Esophagus squamous epithelium (tissue), 5 donors: ENCODE results near the gene CD160. TPM values are rescaled to one million over a fixed set of nuclear protein-coding genes. Genes with fewer than 3 reads are reported as not detected.

Source experiments
- DNase-seq: peaks from one replicate; lab custom pipeline; 2025; lab: John Stamatoyannopoulos, UW
- H3K27ac ChIP-seq, 4 donors: fragments of 200-600 bp; sonication (generic); one replicate each; pipeline ENCODE4 v1.5.1; 2016 to 2019; ENCODE audit warnings: mild to moderate bottlenecking in 1 of 4
- H3K27me3 ChIP-seq, 4 donors: fragments of 200-600 bp; sonication (generic); 1 replicate in 3 of 4; 2 replicates in 1 of 4; pipeline versions ENCODE4 v1.5.1 to v1.6.0; 2017 to 2021; ENCODE audit warnings: antibody characterized with exemption in 1 of 4
- H3K36me3 ChIP-seq, 3 donors: fragments of 200-600 bp; sonication (generic); one replicate each; pipeline ENCODE4 v1.5.1; 2016 to 2019
- H3K4me1 ChIP-seq, 3 donors: fragments of 200-600 bp; sonication (generic); one replicate each; pipeline ENCODE4 v1.5.1; 2017 to 2019
- H3K4me3 ChIP-seq, 4 donors: fragments of 200-600 bp; sonication (generic); 1 replicate in 3 of 4; 2 replicates in 1 of 4; pipeline ENCODE4 v1.5.1; 2016 to 2019; ENCODE audit warnings: mild to moderate bottlenecking in 2 of 4, moderate library complexity in 1 of 4
- H3K9me3 ChIP-seq, 3 donors: fragments of 200-600 bp; sonication (generic); one replicate each; pipeline ENCODE4 v1.5.1; 2016 to 2019
- CTCF ChIP-seq, 6 experiments: fragments of 450-650 bp in 4 of 6; fragments of 200-600 bp in 2 of 6; sonication (generic) in 2 of 6; IDR thresholded peaks; one replicate each; pipeline ENCODE4 v1.5.1; 2016 to 2019; ENCODE audit warnings: antibody characterized with exemption in 6 of 6, mild to moderate bottlenecking in 4 of 6, moderate library complexity in 4 of 6
- POLR2A ChIP-seq, 4 donors: fragments of 450-650 bp; IDR thresholded peaks; one replicate each; pipeline ENCODE4 v1.6.1; 2017; ENCODE audit warnings: antibody characterized with exemption in 4 of 4, mild to moderate bottlenecking in 4 of 4, moderate library complexity in 3 of 4
- WGBS, 2 donors: methylation state at CpG; one replicate each; pipeline ENCODE4 v1.1.5; 2018; 5-methylcytosine and 5-hydroxymethylcytosine counted together
- intact Hi-C: fragments of 100-400 bp; cut with DNase I; formaldehyde crosslinking; loops from one replicate; pipeline ENCODE4 v1.15.0; 2022
- total RNA-seq, 4 donors: library from RNA; depleted of rRNA; stranded (reverse); fragments of >200 nt; gene quantifications; one replicate each; pipeline ENCODE4 v1.1.0, GENCODE V29; 2016
- donor health status: DM: yes; HTN: yes; CAD: no.

The CD160 gene
- total RNA-seq, 4 donors from 2014 or later: not detected

GRCh38 chr1:145706086-145706664, 13.1 kb upstream of the CD160 start:
- Histone ChIP-seq H3K4me3 (no peak overlapping the region), H3K27ac (no peak overlapping the region), H3K36me3 (no peaks in the 10 kb centered on the region), H3K9me3 (no peaks in the 10 kb centered on the region), H3K4me1 (peaks cover 0 to 5% (median 0%) of the 10 kb centered on the region in 3 donors), H3K27me3 (no peaks in the 10 kb centered on the region)
- WGBS, 2 donors: 38 to 57% methylated on average over 1 to 2 of the region's 2 CpGs
- intact Hi-C loops: no loop called here
- DNase-seq: no peak
- no peak for TF ChIP-seq POLR2A (IDR thresholded peaks at IDR 0.05)
- no peak for TF ChIP-seq CTCF (IDR thresholded peaks at IDR 0.05)

DNA sequence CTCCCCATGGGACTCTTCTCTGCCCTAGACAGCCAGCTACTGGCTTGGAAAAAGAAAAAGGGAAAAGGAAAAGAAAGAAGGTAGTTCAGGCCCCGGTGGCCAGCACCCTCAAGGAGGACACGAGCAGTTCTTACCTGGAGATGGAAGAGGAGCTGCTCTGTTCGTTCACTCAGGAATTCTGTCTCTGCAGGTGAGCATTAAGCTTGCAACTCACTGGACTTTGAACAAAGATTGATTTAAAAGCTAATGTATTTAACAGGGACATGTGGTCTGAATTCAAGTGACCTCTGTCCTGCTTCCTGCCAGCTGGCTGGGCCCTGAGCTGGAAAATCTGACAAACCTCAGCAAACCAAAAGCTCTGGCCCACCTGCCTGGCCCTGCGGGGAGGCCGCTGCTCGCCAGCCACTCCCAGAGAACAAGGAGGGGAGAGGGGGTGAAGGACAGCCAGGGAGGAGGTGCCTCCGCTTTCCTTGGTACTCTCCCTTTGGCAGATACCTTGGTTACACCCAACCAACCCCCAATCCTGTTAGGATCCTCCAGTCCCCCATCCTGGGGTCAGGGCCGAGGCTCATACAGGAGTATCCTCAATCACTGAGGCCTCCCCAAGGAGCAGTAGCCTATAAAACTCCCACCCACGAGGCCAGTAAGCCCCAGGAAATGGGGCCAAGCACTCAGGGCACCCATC, 12.0 kb upstream of the CD160 start, which contains the start of gene PDZK1:
Gene PDZK1, minus strand, starts transcription at position 186 of the 685 bp plus-strand sequence. CDS start 19,347 bp downstream, outside the sequence.
- 74 to 79% methylated on average over 5 to 9 of the region's 9 CpGs for WGBS, 2 donors
- Histone ChIP-seq H3K36me3 (no peaks in the 10 kb centered on the region), H3K27ac (no peak within 1 kb of the TSS), H3K27me3 (no peaks in the 10 kb centered on the region), H3K9me3 (no peaks in the 10 kb centered on the region), H3K4me3 (no peak within 1 kb of the TSS), H3K4me1 (peaks cover 0 to 5% (median 0%) of the 10 kb centered on the region in 3 donors)
- DNase-seq: no peak
- intact Hi-C loops: no loop called here
- no peak for TF ChIP-seq CTCF (IDR thresholded peaks at IDR 0.05)
- TF ChIP-seq POLR2A (IDR thresholded peaks at IDR 0.05): no peak

DNA sequence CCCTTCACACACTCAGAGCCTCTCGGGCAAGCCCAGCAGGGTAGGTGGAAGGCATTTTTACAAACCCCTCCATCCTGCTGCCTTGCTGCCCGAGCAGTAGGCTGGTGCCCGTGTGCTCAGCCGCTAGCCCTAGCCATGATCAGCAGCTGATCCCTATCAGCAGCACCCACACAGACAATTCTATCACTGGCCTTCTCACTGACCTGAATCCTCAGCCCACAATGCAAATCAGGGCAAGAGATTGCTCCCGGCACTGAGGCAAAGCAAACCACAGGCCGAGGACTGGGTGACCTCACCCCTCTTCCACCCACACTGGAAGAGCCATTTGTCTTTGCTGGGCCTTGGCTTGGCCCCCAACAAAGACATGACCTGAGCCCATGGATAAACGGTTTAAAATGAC, 11.2 kb upstream of the CD160 start:
- 55 to 72% methylated on average over 7 of the region's 7 CpGs for WGBS, 2 donors
- TF ChIP-seq POLR2A (IDR thresholded peaks at IDR 0.05): no peak
- TF ChIP-seq CTCF (IDR thresholded peaks at IDR 0.05): no peak

GRCh38 chr1:145710291-145711027, 8.8 kb upstream of the CD160 start:
- Histone ChIP-seq H3K27ac (no peak overlapping the region), H3K36me3 (no peaks in the 10 kb centered on the region), H3K9me3 (no peaks in the 10 kb centered on the region), H3K27me3 (no peaks in the 10 kb centered on the region), H3K4me3 (no peak overlapping the region), H3K4me1 (peaks cover 0 to 5% (median 0%) of the 10 kb centered on the region in 3 donors)
- TF ChIP-seq POLR2A (IDR thresholded peaks at IDR 0.05) (no peak), CTCF (IDR thresholded peaks at IDR 0.05) (no peak)
- intact Hi-C loops: no loop called here
- WGBS, 2 donors: 69 to 73% methylated on average over 4 of the region's 4 CpGs
- no peak for DNase-seq

More for the DNA sequence above, 11.2 kb upstream of the CD160 start:
- H3K27ac ChIP-seq: no peak overlapping the region
- no peaks in the 10 kb centered on the region for H3K36me3 ChIP-seq
- no peaks in the 10 kb centered on the region for H3K27me3 ChIP-seq
- no peak for DNase-seq
- H3K4me1 ChIP-seq: peaks cover 0 to 5% (median 0%) of the 10 kb centered on the region in 3 donors
- intact Hi-C loops: no loop called here
- no peaks in the 10 kb centered on the region for H3K9me3 ChIP-seq
- H3K4me3 ChIP-seq: no peak overlapping the region
